GM23338 (cell line): ENCODE results near the gene FMC1. TPM values are rescaled to one million over a fixed set of nuclear protein-coding genes. Genes with fewer than 3 reads are reported as not detected.
A peak's percentile ranks its signal among the peaks of the same experiment; 100 is the strongest.

ENCODE experiments used
- ATAC-seq: fragments of 200-7000 bp; cut with Tn5 transposase; 3 replicates; pipeline ENCODE4 v1.9.1; 2020
- DNase-seq: peaks from one replicate; pipeline ENCODE4 v3.0.0-alpha.2; 2015; ENCODE audit warnings: low spot score
- H2AFZ ChIP-seq: fragments of 200-600 bp; sonication (generic); 2 replicates; pipeline ENCODE4 v1.8.0; 2016; ENCODE audit warnings: antibody characterized with exemption, mild to moderate bottlenecking, moderate library complexity
- H3F3A ChIP-seq: fragments of 200-600 bp; sonication (generic); replicated peaks from 2 replicates; pipeline ENCODE4 v1.8.0; 2017; ENCODE audit warnings: antibody characterized with exemption, mixed run types, low read depth
- H3K27ac ChIP-seq: fragments of 200-600 bp; sonication (generic); 2 replicates; pipeline ENCODE4 v1.6.1; 2016; ENCODE audit warnings: low read depth
- H3K27me3 ChIP-seq: fragments of 200-600 bp; sonication (generic); 2 replicates; pipeline ENCODE4 v1.8.0; 2016; ENCODE audit warnings: mild to moderate bottlenecking, mixed run types, moderate library complexity; ENCODE audit not compliant: insufficient read depth
- H3K36me3 ChIP-seq: fragments of 200-600 bp; sonication (generic); 2 replicates; pipeline ENCODE4 v1.8.0; 2016; ENCODE audit warnings: mild to moderate bottlenecking; ENCODE audit not compliant: insufficient read depth
- H3K4me1 ChIP-seq: fragments of 200-600 bp; sonication (generic); 2 replicates; pipeline ENCODE4 v1.8.0; 2016; ENCODE audit warnings: mild to moderate bottlenecking, moderate library complexity; ENCODE audit not compliant: insufficient read depth
- H3K4me2 ChIP-seq: fragments of 200-600 bp; sonication (generic); 2 replicates; pipeline ENCODE4 v1.7.1; 2017; ENCODE audit warnings: mixed run types
- H3K4me3 ChIP-seq: fragments of 200-600 bp; sonication (generic); 2 replicates; pipeline ENCODE4 v1.6.1; 2016; ENCODE audit warnings: mixed run types
- H3K79me2 ChIP-seq: fragments of 200-600 bp; sonication (generic); replicated peaks from 2 replicates; pipeline ENCODE4 v1.8.0; 2017; ENCODE audit warnings: mild to moderate bottlenecking; ENCODE audit not compliant: insufficient read depth
- H3K9me2 ChIP-seq: fragments of 200-600 bp; sonication (generic); 2 replicates; pipeline ENCODE4 v1.8.0; 2017; ENCODE audit not compliant: insufficient read depth
- H4K20me1 ChIP-seq: fragments of 200-600 bp; sonication (generic); replicated peaks from 2 replicates; pipeline ENCODE4 v1.8.0; 2017; ENCODE audit warnings: mild to moderate bottlenecking; ENCODE audit not compliant: insufficient read depth
- H3K27ac Mint-ChIP-seq: 2 replicates; pipeline ENCODE4 v1.8.0; 2020; ENCODE audit warnings: inconsistent platforms, mild to moderate bottlenecking, moderate library complexity, mixed read lengths
- H3K27me3 Mint-ChIP-seq: 3 replicates; pipeline ENCODE4 v1.8.0; 2022; ENCODE audit warnings: low read depth, mild to moderate bottlenecking, moderate library complexity, mixed read lengths, inconsistent platforms; ENCODE audit not compliant: insufficient read depth, poor library complexity
- H3K36me3 Mint-ChIP-seq: 3 replicates; pipeline ENCODE4 v1.8.0; 2021; ENCODE audit warnings: low read depth, mild to moderate bottlenecking, inconsistent platforms, moderate library complexity, mixed read lengths
- H3K4me1 Mint-ChIP-seq: 3 replicates; pipeline ENCODE4 v1.8.0; 2020; ENCODE audit warnings: mild to moderate bottlenecking, inconsistent platforms, mixed read lengths
- H3K4me3 Mint-ChIP-seq: 3 replicates; pipeline ENCODE4 v1.8.0; 2021; ENCODE audit warnings: moderate library complexity, mild to moderate bottlenecking, inconsistent platforms, mixed read lengths
- H3K9me3 Mint-ChIP-seq: 3 replicates; pipeline ENCODE4 v1.8.0; 2020; ENCODE audit warnings: moderate library complexity, mild to moderate bottlenecking, inconsistent platforms, mixed read lengths
- CREB1 ChIP-seq: fragments of 250-450 bp; sonication (Bioruptor Pico); IDR thresholded peaks from 2 replicates; pipeline ENCODE4 v1.5.0; 2020; ENCODE audit warnings: low read depth, mild to moderate bottlenecking, moderate library complexity
- EZH2 ChIP-seq: fragments of 200-600 bp; sonication (generic); IDR thresholded peaks from one replicate; pipeline ENCODE4 v1.8.0; 2017; ENCODE audit warnings: antibody characterized with exemption, mild to moderate bottlenecking, low read depth; ENCODE audit not compliant: unreplicated experiment
- EZH2phosphoT487 ChIP-seq: fragments of 200-600 bp; sonication (generic); IDR thresholded peaks from one replicate; pipeline ENCODE4 v1.8.1; 2018; ENCODE audit warnings: antibody characterized with exemption; ENCODE audit not compliant: unreplicated experiment
- JUNB ChIP-seq: IDR thresholded peaks from one replicate; pipeline ENCODE4 v1.6.1; 2016; ENCODE audit warnings: antibody characterized with exemption; ENCODE audit not compliant: unreplicated experiment
- NANOG ChIP-seq: IDR thresholded peaks from 2 replicates; pipeline ENCODE4 v1.6.1; 2016; ENCODE audit warnings: antibody characterized with exemption, borderline replicate concordance
- POLR2AphosphoS5 ChIP-seq: IDR thresholded peaks from 2 replicates; pipeline ENCODE4 v1.6.1; 2016; ENCODE audit warnings: antibody characterized with exemption, low read depth
- STAT1 ChIP-seq: IDR thresholded peaks from one replicate; pipeline ENCODE4 v1.6.1; 2016; ENCODE audit warnings: antibody characterized with exemption; ENCODE audit not compliant: unreplicated experiment
- ZNF114 ChIP-seq: fragments of 250-450 bp; sonication (Bioruptor Pico); IDR thresholded peaks from 2 replicates; pipeline ENCODE4 v1.5.0; 2020; ENCODE audit warnings: mild to moderate bottlenecking, moderate library complexity
- ZNF331 ChIP-seq: fragments of 250-450 bp; sonication (Bioruptor Pico); IDR thresholded peaks from 2 replicates; pipeline ENCODE4 v1.5.0; 2020; ENCODE audit warnings: low read depth, mild to moderate bottlenecking, moderate library complexity
- polyA plus RNA-seq: library from polyadenylated mRNA; unstranded; fragments of >200 nt; fragmentation: Nextera tagmentation; extraction: Ambion mirVana; gene quantifications from 2 replicates; pipeline ENCODE4 v1.2.1, GENCODE V29; 2016
- total RNA-seq: library from RNA; depleted of rRNA; stranded (reverse); fragments of >200 nt; shearing (Covaris generic); gene quantifications from 2 replicates; pipeline ENCODE4 v1.2.3, GENCODE V29; 2014
- TF ChIP-seq, protein P1 (sequence below), 2 experiments: fragments of 200-600 bp in 1 of 2; sonication (generic) in 1 of 2; conservative IDR thresholded peaks; 2 replicates each; pipeline versions ENCODE4 v1.5.1 to v1.6.1; 2016 to 2017; ENCODE audit warnings: antibody characterized with exemption in 2 of 2, low read depth in 2 of 2, mild to moderate bottlenecking in 2 of 2, moderate library complexity in 1 of 2
- TF ChIP-seq, protein P2 (sequence below): IDR thresholded peaks from one replicate; pipeline ENCODE4 v1.6.1; 2018; ENCODE audit warnings: antibody characterized with exemption; ENCODE audit not compliant: unreplicated experiment
- TF ChIP-seq, protein P3 (sequence below): fragments of 250-450 bp; sonication (Bioruptor Pico); IDR thresholded peaks from 2 replicates; pipeline ENCODE4 v1.5.0; 2020; ENCODE audit warnings: mild to moderate bottlenecking, moderate library complexity
- TF ChIP-seq, protein P4 (sequence below): IDR thresholded peaks from 2 replicates; pipeline ENCODE4 v1.6.1; 2016; ENCODE audit warnings: antibody characterized with exemption

FMC1 gene
- total and polyA plus RNA-seq, 2 experiments from 2014 or later: 4.8 to 70.5 TPM

DNA sequence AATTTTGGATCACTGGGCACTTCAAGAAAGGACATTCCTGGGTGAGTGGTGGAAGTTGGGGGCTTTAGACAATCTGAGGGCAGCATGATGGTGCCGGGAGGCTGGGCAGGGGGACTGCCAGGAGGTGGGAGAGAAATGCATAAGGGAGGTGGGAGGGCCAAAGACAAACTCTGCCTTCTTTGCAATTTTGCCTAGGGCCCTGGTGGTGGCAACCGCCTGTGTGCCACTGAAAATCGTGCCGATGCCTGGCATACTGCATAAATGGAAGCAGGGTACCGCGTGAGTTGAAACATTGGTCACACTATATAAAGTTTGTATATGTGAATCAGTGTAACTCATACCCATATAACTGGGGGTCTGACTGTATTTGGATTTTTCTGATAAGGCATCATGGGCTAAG, 21.8 kb downstream of the FMC1 start:
- Histone ChIP-seq H3K79me2 (peaks cover 75% of the 10 kb centered on the region), H2AFZ (no peak overlapping the region), H4K20me1 (peaks cover 23% of the 10 kb centered on the region), H3K4me2 (peak overlapping the region; percentile 23; the same call in 1 of the 2 replicates), H3K36me3 (no peaks in the 10 kb centered on the region), H3K27ac (no peak overlapping the region), H3K4me3 (0 out of 2 replicates have a peak overlapping the region, but pooled peaks have one; percentile 71), H3K4me1 (peaks cover 19% of the 10 kb centered on the region), H3K9me2 (no peaks in the 10 kb centered on the region), H3K27me3 (no peaks in the 10 kb centered on the region), H3F3A (0 out of 2 replicates have a peak, but pooled peaks cover 6% of the 10 kb centered on the region)
- DNase-seq: no peak
- Mint-ChIP-seq H3K9me3 (no peaks in the 10 kb centered on the region), H3K27ac (peak overlapping the region; percentile 16), H3K36me3 (peaks cover 23% of the 10 kb centered on the region), H3K4me1 (peaks cover 28% of the 10 kb centered on the region), H3K4me3 (peak overlapping the region; percentile 90), H3K27me3 (peaks cover 14% of the 10 kb centered on the region)
- TF ChIP-seq ZNF114 (CRISPR knock-in tag) (no peak), EZH2 (no peak), NANOG (no peak), ZNF331 (no peak), CREB1 (CRISPR knock-in tag) (no peak), POLR2AphosphoS5 (no peak), JUNB (no peak), EZH2phosphoT487 (no peak), STAT1 (no peak)
- TF ChIP-seq, protein P1, sequence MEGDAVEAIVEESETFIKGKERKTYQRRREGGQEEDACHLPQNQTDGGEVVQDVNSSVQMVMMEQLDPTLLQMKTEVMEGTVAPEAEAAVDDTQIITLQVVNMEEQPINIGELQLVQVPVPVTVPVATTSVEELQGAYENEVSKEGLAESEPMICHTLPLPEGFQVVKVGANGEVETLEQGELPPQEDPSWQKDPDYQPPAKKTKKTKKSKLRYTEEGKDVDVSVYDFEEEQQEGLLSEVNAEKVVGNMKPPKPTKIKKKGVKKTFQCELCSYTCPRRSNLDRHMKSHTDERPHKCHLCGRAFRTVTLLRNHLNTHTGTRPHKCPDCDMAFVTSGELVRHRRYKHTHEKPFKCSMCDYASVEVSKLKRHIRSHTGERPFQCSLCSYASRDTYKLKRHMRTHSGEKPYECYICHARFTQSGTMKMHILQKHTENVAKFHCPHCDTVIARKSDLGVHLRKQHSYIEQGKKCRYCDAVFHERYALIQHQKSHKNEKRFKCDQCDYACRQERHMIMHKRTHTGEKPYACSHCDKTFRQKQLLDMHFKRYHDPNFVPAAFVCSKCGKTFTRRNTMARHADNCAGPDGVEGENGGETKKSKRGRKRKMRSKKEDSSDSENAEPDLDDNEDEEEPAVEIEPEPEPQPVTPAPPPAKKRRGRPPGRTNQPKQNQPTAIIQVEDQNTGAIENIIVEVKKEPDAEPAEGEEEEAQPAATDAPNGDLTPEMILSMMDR (conservative IDR thresholded peaks at IDR 0.05; ENCODE audit: low read depth in 2 of 2): no peak
- TF ChIP-seq, protein P2, sequence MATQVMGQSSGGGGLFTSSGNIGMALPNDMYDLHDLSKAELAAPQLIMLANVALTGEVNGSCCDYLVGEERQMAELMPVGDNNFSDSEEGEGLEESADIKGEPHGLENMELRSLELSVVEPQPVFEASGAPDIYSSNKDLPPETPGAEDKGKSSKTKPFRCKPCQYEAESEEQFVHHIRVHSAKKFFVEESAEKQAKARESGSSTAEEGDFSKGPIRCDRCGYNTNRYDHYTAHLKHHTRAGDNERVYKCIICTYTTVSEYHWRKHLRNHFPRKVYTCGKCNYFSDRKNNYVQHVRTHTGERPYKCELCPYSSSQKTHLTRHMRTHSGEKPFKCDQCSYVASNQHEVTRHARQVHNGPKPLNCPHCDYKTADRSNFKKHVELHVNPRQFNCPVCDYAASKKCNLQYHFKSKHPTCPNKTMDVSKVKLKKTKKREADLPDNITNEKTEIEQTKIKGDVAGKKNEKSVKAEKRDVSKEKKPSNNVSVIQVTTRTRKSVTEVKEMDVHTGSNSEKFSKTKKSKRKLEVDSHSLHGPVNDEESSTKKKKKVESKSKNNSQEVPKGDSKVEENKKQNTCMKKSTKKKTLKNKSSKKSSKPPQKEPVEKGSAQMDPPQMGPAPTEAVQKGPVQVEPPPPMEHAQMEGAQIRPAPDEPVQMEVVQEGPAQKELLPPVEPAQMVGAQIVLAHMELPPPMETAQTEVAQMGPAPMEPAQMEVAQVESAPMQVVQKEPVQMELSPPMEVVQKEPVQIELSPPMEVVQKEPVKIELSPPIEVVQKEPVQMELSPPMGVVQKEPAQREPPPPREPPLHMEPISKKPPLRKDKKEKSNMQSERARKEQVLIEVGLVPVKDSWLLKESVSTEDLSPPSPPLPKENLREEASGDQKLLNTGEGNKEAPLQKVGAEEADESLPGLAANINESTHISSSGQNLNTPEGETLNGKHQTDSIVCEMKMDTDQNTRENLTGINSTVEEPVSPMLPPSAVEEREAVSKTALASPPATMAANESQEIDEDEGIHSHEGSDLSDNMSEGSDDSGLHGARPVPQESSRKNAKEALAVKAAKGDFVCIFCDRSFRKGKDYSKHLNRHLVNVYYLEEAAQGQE: no peak
- TF ChIP-seq, protein P3, sequence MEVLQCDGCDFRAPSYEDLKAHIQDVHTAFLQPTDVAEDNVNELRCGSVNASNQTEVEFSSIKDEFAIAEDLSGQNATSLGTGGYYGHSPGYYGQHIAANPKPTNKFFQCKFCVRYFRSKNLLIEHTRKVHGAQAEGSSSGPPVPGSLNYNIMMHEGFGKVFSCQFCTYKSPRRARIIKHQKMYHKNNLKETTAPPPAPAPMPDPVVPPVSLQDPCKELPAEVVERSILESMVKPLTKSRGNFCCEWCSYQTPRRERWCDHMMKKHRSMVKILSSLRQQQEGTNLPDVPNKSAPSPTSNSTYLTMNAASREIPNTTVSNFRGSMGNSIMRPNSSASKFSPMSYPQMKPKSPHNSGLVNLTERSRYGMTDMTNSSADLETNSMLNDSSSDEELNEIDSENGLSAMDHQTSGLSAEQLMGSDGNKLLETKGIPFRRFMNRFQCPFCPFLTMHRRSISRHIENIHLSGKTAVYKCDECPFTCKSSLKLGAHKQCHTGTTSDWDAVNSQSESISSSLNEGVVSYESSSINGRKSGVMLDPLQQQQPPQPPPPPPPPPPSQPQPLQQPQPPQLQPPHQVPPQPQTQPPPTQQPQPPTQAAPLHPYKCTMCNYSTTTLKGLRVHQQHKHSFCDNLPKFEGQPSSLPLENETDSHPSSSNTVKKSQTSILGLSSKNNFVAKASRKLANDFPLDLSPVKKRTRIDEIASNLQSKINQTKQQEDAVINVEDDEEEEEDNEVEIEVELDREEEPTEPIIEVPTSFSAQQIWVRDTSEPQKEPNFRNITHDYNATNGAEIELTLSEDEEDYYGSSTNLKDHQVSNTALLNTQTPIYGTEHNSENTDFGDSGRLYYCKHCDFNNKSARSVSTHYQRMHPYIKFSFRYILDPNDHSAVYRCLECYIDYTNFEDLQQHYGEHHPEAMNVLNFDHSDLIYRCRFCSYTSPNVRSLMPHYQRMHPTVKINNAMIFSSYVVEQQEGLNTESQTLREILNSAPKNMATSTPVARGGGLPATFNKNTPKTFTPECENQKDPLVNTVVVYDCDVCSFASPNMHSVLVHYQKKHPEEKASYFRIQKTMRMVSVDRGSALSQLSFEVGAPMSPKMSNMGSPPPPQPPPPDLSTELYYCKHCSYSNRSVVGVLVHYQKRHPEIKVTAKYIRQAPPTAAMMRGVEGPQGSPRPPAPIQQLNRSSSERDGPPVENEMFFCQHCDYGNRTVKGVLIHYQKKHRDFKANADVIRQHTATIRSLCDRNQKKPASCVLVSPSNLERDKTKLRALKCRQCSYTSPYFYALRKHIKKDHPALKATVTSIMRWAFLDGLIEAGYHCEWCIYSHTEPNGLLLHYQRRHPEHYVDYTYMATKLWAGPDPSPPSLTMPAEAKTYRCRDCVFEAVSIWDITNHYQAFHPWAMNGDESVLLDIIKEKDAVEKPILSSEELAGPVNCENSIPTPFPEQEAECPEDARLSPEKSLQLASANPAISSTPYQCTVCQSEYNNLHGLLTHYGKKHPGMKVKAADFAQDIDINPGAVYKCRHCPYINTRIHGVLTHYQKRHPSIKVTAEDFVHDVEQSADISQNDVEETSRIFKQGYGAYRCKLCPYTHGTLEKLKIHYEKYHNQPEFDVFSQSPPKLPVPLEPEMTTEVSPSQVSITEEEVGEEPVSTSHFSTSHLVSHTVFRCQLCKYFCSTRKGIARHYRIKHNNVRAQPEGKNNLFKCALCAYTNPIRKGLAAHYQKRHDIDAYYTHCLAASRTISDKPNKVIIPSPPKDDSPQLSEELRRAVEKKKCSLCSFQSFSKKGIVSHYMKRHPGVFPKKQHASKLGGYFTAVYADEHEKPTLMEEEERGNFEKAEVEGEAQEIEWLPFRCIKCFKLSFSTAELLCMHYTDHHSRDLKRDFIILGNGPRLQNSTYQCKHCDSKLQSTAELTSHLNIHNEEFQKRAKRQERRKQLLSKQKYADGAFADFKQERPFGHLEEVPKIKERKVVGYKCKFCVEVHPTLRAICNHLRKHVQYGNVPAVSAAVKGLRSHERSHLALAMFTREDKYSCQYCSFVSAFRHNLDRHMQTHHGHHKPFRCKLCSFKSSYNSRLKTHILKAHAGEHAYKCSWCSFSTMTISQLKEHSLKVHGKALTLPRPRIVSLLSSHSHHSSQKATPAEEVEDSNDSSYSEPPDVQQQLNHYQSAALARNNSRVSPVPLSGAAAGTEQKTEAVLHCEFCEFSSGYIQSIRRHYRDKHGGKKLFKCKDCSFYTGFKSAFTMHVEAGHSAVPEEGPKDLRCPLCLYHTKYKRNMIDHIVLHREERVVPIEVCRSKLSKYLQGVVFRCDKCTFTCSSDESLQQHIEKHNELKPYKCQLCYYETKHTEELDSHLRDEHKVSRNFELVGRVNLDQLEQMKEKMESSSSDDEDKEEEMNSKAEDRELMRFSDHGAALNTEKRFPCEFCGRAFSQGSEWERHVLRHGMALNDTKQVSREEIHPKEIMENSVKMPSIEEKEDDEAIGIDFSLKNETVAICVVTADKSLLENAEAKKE (CRISPR knock-in tag): no peak
- TF ChIP-seq, protein P4, sequence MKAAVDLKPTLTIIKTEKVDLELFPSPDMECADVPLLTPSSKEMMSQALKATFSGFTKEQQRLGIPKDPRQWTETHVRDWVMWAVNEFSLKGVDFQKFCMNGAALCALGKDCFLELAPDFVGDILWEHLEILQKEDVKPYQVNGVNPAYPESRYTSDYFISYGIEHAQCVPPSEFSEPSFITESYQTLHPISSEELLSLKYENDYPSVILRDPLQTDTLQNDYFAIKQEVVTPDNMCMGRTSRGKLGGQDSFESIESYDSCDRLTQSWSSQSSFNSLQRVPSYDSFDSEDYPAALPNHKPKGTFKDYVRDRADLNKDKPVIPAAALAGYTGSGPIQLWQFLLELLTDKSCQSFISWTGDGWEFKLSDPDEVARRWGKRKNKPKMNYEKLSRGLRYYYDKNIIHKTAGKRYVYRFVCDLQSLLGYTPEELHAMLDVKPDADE: no peak
- ATAC-seq: no peak
